WTC11 (cell line): ENCODE results near the gene TPR. TPM values are rescaled to one million over a fixed set of nuclear protein-coding genes. Genes with fewer than 3 reads are reported as not detected.

Source experiments
- ATAC-seq: fragments of 200-7000 bp; cut with Tn5 transposase; 2 replicates; pipeline ENCODE4 v1.10.0; 2021; ENCODE audit warnings: mild to moderate bottlenecking, moderate library complexity
- CTCF ChIA-PET: fragments of 300-600 bp; sonication (Branson Sonifier 250); formaldehyde crosslinking; loops from one replicate; lab custom pipeline; 2021; ENCODE audit warnings: antibody characterized with exemption; lab: Charles Lee
- POLR2A ChIA-PET: fragments of 350-600 bp; sonication (Branson Sonifier 250); formaldehyde crosslinking; loops from one replicate; lab custom pipeline; 2021; ENCODE audit warnings: antibody characterized with exemption; lab: Charles Lee
- DNase-seq: peaks from one replicate; pipeline ENCODE4 v3.0.0; 2021; ENCODE audit warnings: low spot score
- H3K27ac Mint-ChIP-seq: 2 replicates; pipeline ENCODE4 v1.8.0; 2021; ENCODE audit warnings: mixed read lengths
- H3K27me3 Mint-ChIP-seq: 2 replicates; pipeline ENCODE4 v1.8.0; 2021; ENCODE audit warnings: low read depth, mild to moderate bottlenecking, moderate library complexity, mixed read lengths
- H3K36me3 Mint-ChIP-seq: 2 replicates; pipeline ENCODE4 v1.8.0; 2021; ENCODE audit warnings: mixed read lengths
- H3K4me1 Mint-ChIP-seq: 2 replicates; pipeline ENCODE4 v1.8.0; 2022; ENCODE audit warnings: mixed read lengths
- H3K4me3 Mint-ChIP-seq: 2 replicates; pipeline ENCODE4 v1.8.0; 2021; ENCODE audit warnings: mild to moderate bottlenecking, moderate library complexity, mixed read lengths
- H3K9me3 Mint-ChIP-seq: 2 replicates; pipeline ENCODE4 v1.8.0; 2021; ENCODE audit warnings: mixed read lengths
- AFF4 ChIP-seq: sonication (generic); formaldehyde crosslinking; IDR thresholded peaks from 2 replicates; pipeline ENCODE4 v1.8.1; 2023; ENCODE audit warnings: mild to moderate bottlenecking, missing genetic modification reagents, borderline replicate concordance
- CBFB ChIP-seq: sonication (generic); formaldehyde crosslinking; IDR thresholded peaks from 2 replicates; pipeline ENCODE4 v1.8.1; 2022; ENCODE audit warnings: mild to moderate bottlenecking, low read depth, missing genetic modification reagents
- CTCF ChIP-seq: fragments of 200-600 bp; IDR thresholded peaks from 2 replicates; pipeline ENCODE4 v1.8.0; 2022; ENCODE audit warnings: antibody characterized with exemption
- ELF4 ChIP-seq: sonication (generic); formaldehyde crosslinking; IDR thresholded peaks from 2 replicates; pipeline ENCODE4 v1.8.1; 2022; ENCODE audit warnings: low read depth, mild to moderate bottlenecking, moderate library complexity, missing genetic modification reagents
- FOXJ3 ChIP-seq: sonication (generic); formaldehyde crosslinking; IDR thresholded peaks from 2 replicates; pipeline ENCODE4 v1.9.0; 2021; ENCODE audit warnings: missing genetic modification reagents, mild to moderate bottlenecking, borderline replicate concordance
- FOXP1 ChIP-seq: sonication (generic); formaldehyde crosslinking; IDR thresholded peaks from 2 replicates; pipeline ENCODE4 v1.8.0; 2022; ENCODE audit warnings: missing genetic modification reagents, mild to moderate bottlenecking, moderate library complexity, borderline replicate concordance
- GABPB1 ChIP-seq: sonication (generic); formaldehyde crosslinking; IDR thresholded peaks from 2 replicates; pipeline ENCODE4 v1.8.1; 2023; ENCODE audit warnings: mild to moderate bottlenecking, missing genetic modification reagents
- GTF2I ChIP-seq: fragments of 250-450 bp; sonication (Bioruptor Pico); conservative IDR thresholded peaks from 2 replicates; pipeline ENCODE4 v1.4.0; 2021; ENCODE audit warnings: mild to moderate bottlenecking
- IRF1 ChIP-seq: sonication (generic); formaldehyde crosslinking; IDR thresholded peaks from 2 replicates; pipeline ENCODE4 v1.8.0; 2023; ENCODE audit warnings: missing genetic modification reagents
- JAZF1 ChIP-seq: fragments of 250-450 bp; sonication (Bioruptor Pico); IDR thresholded peaks from 2 replicates; pipeline ENCODE4 v1.9.0; 2021; ENCODE audit warnings: moderate library complexity, mild to moderate bottlenecking, inconsistent platforms
- KAT7 ChIP-seq: sonication (generic); formaldehyde crosslinking; IDR thresholded peaks from 2 replicates; pipeline ENCODE4 v1.8.1; 2023; ENCODE audit warnings: missing genetic modification reagents, mild to moderate bottlenecking, borderline replicate concordance
- MXD4 ChIP-seq: fragments of 250-450 bp; sonication (Bioruptor Pico); IDR thresholded peaks from 2 replicates; pipeline ENCODE4 v1.8.0; 2021; ENCODE audit warnings: mild to moderate bottlenecking, moderate library complexity, borderline replicate concordance
- ZNF219 ChIP-seq: sonication (generic); formaldehyde crosslinking; IDR thresholded peaks from 2 replicates; pipeline ENCODE4 v1.8.0; 2023; ENCODE audit warnings: missing genetic modification reagents, mild to moderate bottlenecking, borderline replicate concordance
- ZNF281 ChIP-seq: sonication (generic); formaldehyde crosslinking; IDR thresholded peaks from 2 replicates; pipeline ENCODE4 v1.8.0; 2023; ENCODE audit warnings: mild to moderate bottlenecking, missing genetic modification reagents
- ZNF317 ChIP-seq: sonication (generic); formaldehyde crosslinking; IDR thresholded peaks from 2 replicates; pipeline ENCODE4 v1.8.1; 2023; ENCODE audit warnings: low read depth, mild to moderate bottlenecking, moderate library complexity, missing genetic modification reagents, borderline replicate concordance
- ZNF423 ChIP-seq: fragments of 250-450 bp; sonication (Bioruptor Pico); IDR thresholded peaks from 2 replicates; pipeline ENCODE4 v2.1.2; 2022; ENCODE audit warnings: mild to moderate bottlenecking, moderate library complexity
- ZNF512 ChIP-seq: sonication (generic); formaldehyde crosslinking; IDR thresholded peaks from 2 replicates; pipeline ENCODE4 v1.8.1; 2022; ENCODE audit warnings: missing genetic modification reagents, borderline replicate concordance
- total RNA-seq: library from RNA; stranded (reverse); gene quantifications from 3 replicates; pipeline ENCODE4 v1.2.3, GENCODE V29; 2021

The TPR gene
- total RNA-seq, 1 experiment from 2014 or later = 119 TPM

GRCh38 chr1:186304982-186305949 is 69.8 kb downstream of the TPR start:
- no peak overlapping the region for H3K27ac Mint-ChIP-seq
- TF ChIP-seq JAZF1 (CRISPR knock-in tag) (no peak), ZNF219 (CRISPR knock-in tag) (no peak), CTCF (peak; percentile 45), FOXJ3 (CRISPR knock-in tag) (no peak)
- H3K36me3 Mint-ChIP-seq = no peaks in the 10 kb centered on the region
- POLR2A ChIA-PET = no interaction called here
- no peaks in the 10 kb centered on the region; the same call in 1 of the 2 replicates for H3K27me3 Mint-ChIP-seq
- H3K4me1 Mint-ChIP-seq = no peaks in the 10 kb centered on the region
- ATAC-seq (peak; percentile 76), DNase-seq (no peak)
- CTCF ChIA-PET = interaction anchor here (1.0 to 1.4 kb wide), 2 partner anchors 585 to 624 kb away, joined by 3 to 4 read pairs; no protein-coding TSS in a partner anchor
- no peak overlapping the region for H3K4me3 Mint-ChIP-seq
- no peaks in the 10 kb centered on the region for H3K9me3 Mint-ChIP-seq

GRCh38 chr1:186303911-186304310 is 71.1 kb downstream of the TPR start:
- DNase-seq (no peak), ATAC-seq (no peak)
- no peak for TF ChIP-seq ZNF512 (CRISPR knock-in tag)
- TF ChIP-seq GABPB1 (CRISPR knock-in tag) = no peak
- no peak for TF ChIP-seq MXD4 (CRISPR knock-in tag)
- TF ChIP-seq AFF4 (CRISPR knock-in tag) = no peak
- TF ChIP-seq ZNF281 (CRISPR knock-in tag) = no peak
- TF ChIP-seq GTF2I (CRISPR knock-in tag) = no peak
- TF ChIP-seq ZNF423 (CRISPR knock-in tag) = no peak
- TF ChIP-seq FOXP1 (CRISPR knock-in tag) = no peak
- TF ChIP-seq IRF1 (CRISPR knock-in tag) = no peak
- TF ChIP-seq KAT7 (CRISPR knock-in tag) = no peak
- no peak for TF ChIP-seq CBFB (CRISPR knock-in tag)
- no peak for TF ChIP-seq JAZF1 (CRISPR knock-in tag)
- TF ChIP-seq ZNF219 (CRISPR knock-in tag) = no peak
- TF ChIP-seq ELF4 (CRISPR knock-in tag) = no peak
- no peak for TF ChIP-seq ZNF317
- Mint-ChIP-seq H3K27me3 (no peaks in the 10 kb centered on the region; the same call in 1 of the 2 replicates), H3K4me1 (no peaks in the 10 kb centered on the region), H3K4me3 (no peak overlapping the region), H3K36me3 (no peaks in the 10 kb centered on the region), H3K27ac (no peak overlapping the region), H3K9me3 (no peaks in the 10 kb centered on the region)
- ChIA-PET CTCF (interaction anchor here (1.0 to 1.4 kb wide), 2 partner anchors 583 to 623 kb away, joined by 3 to 4 read pairs; no protein-coding TSS in a partner anchor), POLR2A (no interaction called here)
